Choroid plexus epithelial cell (primary cell): ENCODE data around the gene RTN4RL1.

Experiments
- DNase-seq: peaks from one replicate; pipeline ENCODE4 v3.0.0-alpha.2; 2010; ENCODE audit warnings: low read depth
- H3K4me3 ChIP-seq: 2 replicates; pipeline ENCODE4 v1.5.1; 2011; ENCODE audit warnings: low read depth, mild to moderate bottlenecking, control low read depth, low read length, moderate library complexity
- CTCF ChIP-seq: conservative IDR thresholded peaks from 2 replicates; pipeline ENCODE4 v1.5.1; 2011; ENCODE audit warnings: low read depth, mild to moderate bottlenecking, control low read depth, inconsistent platforms, low read length, moderate library complexity

RTN4RL1 gene

GRCh38 chr17:2058586-2059546, 33.7 kb upstream of the RTN4RL1 start:
- peak; percentile 70 for TF ChIP-seq CTCF
- peak overlapping the region; percentile 79 for H3K4me3 ChIP-seq
- peak; percentile 91 for DNase-seq

- H3K4me3 ChIP-seq: peak overlapping the region; percentile 79
- peak; percentile 69 for DNase-seq
- no peak for TF ChIP-seq CTCF
Observed at GRCh38 chr17:2057760-2058585, 32.8 kb upstream of the RTN4RL1 start.

GRCh38 chr17:2057175-2057759, 32.1 kb upstream of the RTN4RL1 start:
- peak; percentile 57 for DNase-seq
- no peak for TF ChIP-seq CTCF
- H3K4me3 ChIP-seq: peak overlapping the region; percentile 79

- H3K4me3 ChIP-seq: peak overlapping the region; percentile 79
- DNase-seq: peak; percentile 79
- TF ChIP-seq CTCF: no peak
Observed at GRCh38 chr17:2056206-2057174, 31.4 kb upstream of the RTN4RL1 start.

- TF ChIP-seq CTCF: no peak
- H3K4me3 ChIP-seq: peak overlapping the region; percentile 79
- DNase-seq: peak; percentile 63
Observed at GRCh38 chr17:2055292-2056205, 30.4 kb upstream of the RTN4RL1 start.
